Ishikawa (cell line): ENCODE data around the gene DOCK1.

Experiments used
- CEBPB ChIP-seq: IDR thresholded peaks from 2 replicates; pipeline ENCODE4 v1.6.1; 2012
- CREB1 ChIP-seq: IDR thresholded peaks from 2 replicates; pipeline ENCODE4 v1.6.1; 2012; ENCODE audit warnings: low read depth
- EGR1 ChIP-seq: IDR thresholded peaks from 2 replicates; pipeline ENCODE4 v1.6.1; 2012
- EP300 ChIP-seq: IDR thresholded peaks from 2 replicates; pipeline ENCODE4 v1.6.1; 2012; ENCODE audit warnings: borderline replicate concordance
- FOXM1 ChIP-seq: IDR thresholded peaks from 2 replicates; pipeline ENCODE4 v1.6.1; 2012; ENCODE audit warnings: low read depth, borderline replicate concordance
- NFIC ChIP-seq: IDR thresholded peaks from 2 replicates; pipeline ENCODE4 v1.6.1; 2012
- RAD21 ChIP-seq: IDR thresholded peaks from 2 replicates; pipeline ENCODE4 v1.6.1; 2012; ENCODE audit warnings: low read depth
- TAF1 ChIP-seq: IDR thresholded peaks from 2 replicates; pipeline ENCODE4 v1.6.1; 2012; ENCODE audit warnings: low read depth, mild to moderate bottlenecking
- TCF12 ChIP-seq: IDR thresholded peaks from 2 replicates; pipeline ENCODE4 v1.6.1; 2012; ENCODE audit warnings: low read depth
- TEAD4 ChIP-seq: IDR thresholded peaks from 2 replicates; pipeline ENCODE4 v1.6.1; 2012
- USF1 ChIP-seq: IDR thresholded peaks from 2 replicates; pipeline ENCODE4 v1.6.1; 2012
- YY1 ChIP-seq: IDR thresholded peaks from 2 replicates; pipeline ENCODE4 v1.6.1; 2012; ENCODE audit warnings: low read depth
- ZBTB7A ChIP-seq: IDR thresholded peaks from 2 replicates; pipeline ENCODE4 v1.6.1; 2012; ENCODE audit warnings: low read depth
- TF ChIP-seq, protein P1 (sequence below): IDR thresholded peaks from 2 replicates; pipeline ENCODE4 v1.6.1; 2012
- TF ChIP-seq, protein P2 (sequence below): IDR thresholded peaks from 2 replicates; pipeline ENCODE4 v1.6.1; 2012; ENCODE audit warnings: low read depth, mild to moderate bottlenecking

The DOCK1 gene

DNA sequence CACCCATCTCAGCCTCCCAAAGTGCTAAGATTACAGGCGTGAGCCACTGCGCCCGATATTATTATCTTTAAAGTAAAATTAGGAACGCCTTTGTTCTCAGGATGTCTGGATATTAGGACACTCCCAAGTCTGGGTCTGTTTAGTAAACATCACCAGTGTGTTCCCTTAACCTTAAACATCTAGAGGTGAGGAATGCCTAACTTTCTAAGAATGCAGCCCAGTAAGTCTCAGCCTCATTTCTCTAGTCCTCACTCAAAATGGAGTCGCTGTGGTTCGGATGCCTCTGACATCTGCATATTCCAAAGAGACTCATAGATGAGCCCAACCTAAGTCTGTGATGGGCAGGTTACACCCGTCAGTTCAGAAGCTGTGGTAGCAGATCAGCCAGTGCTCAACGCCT lies 295.4 kb downstream of the DOCK1 start:
- TF ChIP-seq EGR1 (no peak), NFIC (no peak), TAF1 (no peak), CEBPB (no peak)
- TF ChIP-seq, protein P1, sequence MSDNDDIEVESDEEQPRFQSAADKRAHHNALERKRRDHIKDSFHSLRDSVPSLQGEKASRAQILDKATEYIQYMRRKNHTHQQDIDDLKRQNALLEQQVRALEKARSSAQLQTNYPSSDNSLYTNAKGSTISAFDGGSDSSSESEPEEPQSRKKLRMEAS = no peak

DNA sequence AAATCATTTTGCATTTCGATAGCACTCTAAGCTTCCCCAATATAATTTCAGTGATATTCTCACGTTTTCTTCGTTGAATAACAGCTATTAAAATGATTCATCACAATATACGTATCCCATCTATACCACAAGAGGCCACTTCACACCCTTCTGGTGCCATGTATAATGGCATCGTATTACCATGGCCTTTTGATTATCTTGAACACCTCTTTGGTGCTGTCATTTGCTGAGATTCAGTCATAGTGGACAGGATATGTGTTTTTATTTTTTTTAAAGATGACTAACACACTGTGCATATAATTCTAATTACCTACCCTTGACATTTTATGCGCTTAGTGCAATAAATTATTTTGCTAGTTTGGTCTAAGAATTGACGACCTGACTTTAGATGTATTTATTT lies 297.8 kb downstream of the DOCK1 start:
- TF ChIP-seq, protein P1 = no peak

DNA sequence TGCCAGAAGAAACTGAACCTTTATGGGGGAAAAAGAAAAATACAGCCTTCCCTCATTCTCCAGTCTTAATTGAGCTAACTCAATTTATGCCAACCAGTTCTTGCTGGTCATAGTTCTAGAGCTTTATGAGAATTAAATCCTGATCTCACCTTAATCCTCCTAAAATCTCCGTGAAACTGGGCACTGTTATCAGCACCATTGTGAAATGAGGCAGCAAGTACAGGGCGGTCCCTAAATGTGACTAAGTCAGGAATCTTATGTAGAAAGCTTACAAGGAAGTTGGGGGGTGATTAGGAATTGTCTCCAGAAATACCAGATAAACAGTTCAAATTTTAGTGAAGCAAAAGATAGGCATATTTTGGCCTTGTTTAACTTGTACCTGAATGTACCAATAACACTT lies 301.9 kb downstream of the DOCK1 start:
- TF ChIP-seq TCF12 = no peak
- TF ChIP-seq, protein P2, sequence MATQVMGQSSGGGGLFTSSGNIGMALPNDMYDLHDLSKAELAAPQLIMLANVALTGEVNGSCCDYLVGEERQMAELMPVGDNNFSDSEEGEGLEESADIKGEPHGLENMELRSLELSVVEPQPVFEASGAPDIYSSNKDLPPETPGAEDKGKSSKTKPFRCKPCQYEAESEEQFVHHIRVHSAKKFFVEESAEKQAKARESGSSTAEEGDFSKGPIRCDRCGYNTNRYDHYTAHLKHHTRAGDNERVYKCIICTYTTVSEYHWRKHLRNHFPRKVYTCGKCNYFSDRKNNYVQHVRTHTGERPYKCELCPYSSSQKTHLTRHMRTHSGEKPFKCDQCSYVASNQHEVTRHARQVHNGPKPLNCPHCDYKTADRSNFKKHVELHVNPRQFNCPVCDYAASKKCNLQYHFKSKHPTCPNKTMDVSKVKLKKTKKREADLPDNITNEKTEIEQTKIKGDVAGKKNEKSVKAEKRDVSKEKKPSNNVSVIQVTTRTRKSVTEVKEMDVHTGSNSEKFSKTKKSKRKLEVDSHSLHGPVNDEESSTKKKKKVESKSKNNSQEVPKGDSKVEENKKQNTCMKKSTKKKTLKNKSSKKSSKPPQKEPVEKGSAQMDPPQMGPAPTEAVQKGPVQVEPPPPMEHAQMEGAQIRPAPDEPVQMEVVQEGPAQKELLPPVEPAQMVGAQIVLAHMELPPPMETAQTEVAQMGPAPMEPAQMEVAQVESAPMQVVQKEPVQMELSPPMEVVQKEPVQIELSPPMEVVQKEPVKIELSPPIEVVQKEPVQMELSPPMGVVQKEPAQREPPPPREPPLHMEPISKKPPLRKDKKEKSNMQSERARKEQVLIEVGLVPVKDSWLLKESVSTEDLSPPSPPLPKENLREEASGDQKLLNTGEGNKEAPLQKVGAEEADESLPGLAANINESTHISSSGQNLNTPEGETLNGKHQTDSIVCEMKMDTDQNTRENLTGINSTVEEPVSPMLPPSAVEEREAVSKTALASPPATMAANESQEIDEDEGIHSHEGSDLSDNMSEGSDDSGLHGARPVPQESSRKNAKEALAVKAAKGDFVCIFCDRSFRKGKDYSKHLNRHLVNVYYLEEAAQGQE = no peak
- TF ChIP-seq YY1 = no peak
- no peak for TF ChIP-seq RAD21
- TF ChIP-seq USF1 = no peak
- TF ChIP-seq CREB1 = no peak
- TF ChIP-seq NFIC = no peak
- no peak for TF ChIP-seq TEAD4
- TF ChIP-seq CEBPB = no peak
- no peak for TF ChIP-seq EP300
- TF ChIP-seq ZBTB7A = no peak
- TF ChIP-seq, protein P1 = no peak
- TF ChIP-seq TAF1 = no peak

DNA sequence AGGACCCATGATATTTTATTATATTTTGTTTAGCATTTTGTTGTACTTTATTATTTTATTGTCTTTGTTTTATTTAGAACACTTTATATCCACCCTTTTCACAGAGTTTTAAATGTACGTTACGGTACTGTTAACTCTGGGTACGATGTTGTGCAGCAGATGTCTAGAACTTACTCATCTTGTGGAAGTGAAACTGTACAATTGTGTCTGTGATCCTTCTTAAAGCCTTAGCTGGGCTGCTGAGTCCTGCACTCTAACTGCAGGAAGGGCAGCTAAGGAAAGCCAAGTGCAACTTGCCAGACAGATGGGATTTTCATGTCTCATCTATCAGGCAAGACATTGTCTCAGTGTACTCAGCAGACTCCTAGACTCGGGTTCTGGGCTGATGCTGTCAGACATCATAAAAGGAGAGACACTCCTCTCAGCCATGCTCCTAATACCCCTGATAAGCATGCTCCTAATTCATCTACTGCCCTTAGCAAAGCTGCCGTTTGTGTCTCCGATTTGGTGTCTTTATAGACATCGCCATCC lies 305.8 kb downstream of the DOCK1 start:
- TF ChIP-seq CEBPB (no peak), CREB1 (no peak), NFIC (no peak), TCF12 (no peak)

DNA sequence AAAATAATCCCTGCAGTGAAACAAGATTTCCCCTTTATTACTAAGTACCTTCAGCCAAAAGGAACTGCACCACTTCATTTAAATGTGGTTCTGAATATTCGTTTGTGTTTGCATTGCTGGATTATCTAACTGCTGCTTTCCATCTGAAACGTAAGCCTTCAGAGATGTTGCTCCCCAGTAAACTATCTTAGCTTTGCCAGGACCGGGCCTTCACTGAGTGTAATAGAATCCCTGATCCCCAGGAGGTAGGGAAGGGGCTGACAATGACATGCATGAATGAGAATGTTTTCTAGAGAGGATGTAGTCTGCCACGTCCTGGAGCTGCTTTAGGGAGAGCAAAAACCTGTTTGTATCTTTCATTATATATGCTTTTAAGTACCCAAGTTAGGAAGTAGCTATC lies 310.6 kb downstream of the DOCK1 start:
- TF ChIP-seq YY1 (no peak), TEAD4 (no peak), ZBTB7A (no peak), CEBPB (no peak), FOXM1 (no peak), CREB1 (no peak), EP300 (no peak), RAD21 (no peak), NFIC (no peak), TAF1 (no peak), TCF12 (no peak), USF1 (no peak), EGR1 (no peak)
- TF ChIP-seq, protein P1 = no peak
- TF ChIP-seq, protein P2 = no peak

DNA sequence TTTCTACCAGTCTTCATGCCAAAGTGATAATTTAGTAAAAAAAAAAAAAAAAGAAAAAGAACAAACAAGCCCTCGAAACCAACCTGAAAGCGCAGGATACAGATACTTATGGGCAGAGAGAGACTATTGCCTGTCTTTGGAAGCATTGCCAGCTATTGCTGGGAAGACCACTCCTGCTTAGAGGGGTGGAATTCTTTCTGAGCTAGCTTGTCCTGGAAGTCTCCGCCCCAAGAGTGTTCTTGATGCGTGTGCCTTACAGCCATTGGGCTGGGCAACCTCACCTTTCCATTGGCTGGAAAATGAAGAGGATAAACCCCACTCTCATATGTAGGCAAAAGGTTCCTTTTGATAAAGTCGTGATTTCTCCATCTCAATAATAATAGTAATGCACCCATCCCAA lies 311.0 kb downstream of the DOCK1 start:
- no peak for TF ChIP-seq FOXM1

GRCh38 chr10:127216786-127217185 lies 311.6 kb downstream of the DOCK1 start:
- TF ChIP-seq CREB1 = no peak
- no peak for TF ChIP-seq CEBPB
- TF ChIP-seq, protein P2 = no peak
- TF ChIP-seq NFIC = no peak
- no peak for TF ChIP-seq TAF1
- TF ChIP-seq ZBTB7A = no peak
- no peak for TF ChIP-seq USF1
- TF ChIP-seq, protein P1 = no peak
- no peak for TF ChIP-seq EGR1
